HepG2 (cell line): ENCODE data around the gene UTS2R. TPM values are rescaled to one million over a fixed set of nuclear protein-coding genes. Genes with fewer than 3 reads are reported as not detected.
A peak's percentile ranks its signal among the peaks of the same experiment; 100 is the strongest.

ENCODE experiments used
- FOXO1 ChIP-seq: sonication (generic); formaldehyde crosslinking; IDR thresholded peaks from 2 replicates; pipeline ENCODE4 v1.4.0; 2020; ENCODE audit warnings: missing genetic modification reagents
- PBX2 ChIP-seq: IDR thresholded peaks from 2 replicates; pipeline ENCODE4 v1.6.1; 2016; ENCODE audit warnings: control low read depth
- RAD21 ChIP-seq: fragments of 450-650 bp; formaldehyde crosslinking; IDR thresholded peaks from 2 replicates; pipeline ENCODE4 v1.5.0; 2020; ENCODE audit warnings: mild to moderate bottlenecking
- SKI ChIP-seq: fragments of 450-650 bp; IDR thresholded peaks from one replicate; pipeline ENCODE4 v1.6.1; 2018; ENCODE audit warnings: mild to moderate bottlenecking; ENCODE audit not compliant: partially characterized antibody
- TMF1 ChIP-seq: sonication (generic); formaldehyde crosslinking; IDR thresholded peaks from 2 replicates; pipeline ENCODE4 v1.8.1; 2022; ENCODE audit warnings: low read depth, missing genetic modification reagents
- ZBTB3 ChIP-seq: sonication (generic); formaldehyde crosslinking; IDR thresholded peaks from 2 replicates; pipeline ENCODE4 v1.4.0; 2020; ENCODE audit warnings: low read depth, mild to moderate bottlenecking, moderate library complexity, missing genetic modification reagents, borderline replicate concordance
- ZBTB37 ChIP-seq: sonication (generic); formaldehyde crosslinking; IDR thresholded peaks from 2 replicates; pipeline ENCODE4 v1.4.0; 2020; ENCODE audit warnings: mild to moderate bottlenecking, missing genetic modification reagents
- ZKSCAN5 ChIP-seq: sonication (generic); formaldehyde crosslinking; IDR thresholded peaks from 2 replicates; pipeline ENCODE4 v1.5.1; 2020; ENCODE audit warnings: mild to moderate bottlenecking, missing genetic modification reagents
- ZNF33B ChIP-seq: sonication (generic); formaldehyde crosslinking; IDR thresholded peaks from 2 replicates; pipeline ENCODE4 v1.5.1; 2020; ENCODE audit warnings: mild to moderate bottlenecking, missing genetic modification reagents
- ZNF512B ChIP-seq: sonication (generic); formaldehyde crosslinking; IDR thresholded peaks from 2 replicates; pipeline ENCODE4 v1.5.1; 2020; ENCODE audit warnings: missing genetic modification reagents, mild to moderate bottlenecking, borderline replicate concordance
- ZNF605 ChIP-seq: sonication (generic); formaldehyde crosslinking; IDR thresholded peaks from 2 replicates; pipeline ENCODE4 v1.8.0; 2022; ENCODE audit warnings: mild to moderate bottlenecking, missing genetic modification reagents
- ZNF746 ChIP-seq: sonication (generic); formaldehyde crosslinking; IDR thresholded peaks from 2 replicates; pipeline ENCODE4 v1.8.0; 2022; ENCODE audit warnings: mild to moderate bottlenecking, missing genetic modification reagents
- polyA plus RNA-seq, 8 experiments: library from polyadenylated mRNA; depleted of rRNA in 3 of 8; stranded (reverse) in 7 of 8; unstranded in 1 of 8; fragments of >200 nt; fragmentation: Illumina TruSeq in 4 of 8; extraction: Trizol in 4 of 8; gene quantifications; 2 replicates each; pipeline versions ENCODE4 v1.2.1 to v1.2.3, GENCODE V29; 2011 to 2016; ENCODE audit warnings: low read depth in 4 of 8, missing spikeins in 1 of 8, mixed read lengths in 1 of 8; ENCODE audit not compliant: insufficient read depth in 1 of 8
- total RNA-seq, 5 experiments: library from RNA; depleted of rRNA; stranded (reverse); fragments of >200 nt; fragmentation: Illumina TruSeq; extraction: Trizol; gene quantifications; 2 replicates each; pipeline ENCODE4 v1.2.3, GENCODE V29; 2016; ENCODE audit warnings: low read depth in 1 of 5
- TF ChIP-seq, protein P1 (sequence below): IDR thresholded peaks from 2 replicates; pipeline ENCODE4 v1.6.1; 2018; ENCODE audit warnings: missing genetic modification reagents, mild to moderate bottlenecking, missing compliant biosample characterization
- TF ChIP-seq, protein P2 (sequence below): IDR thresholded peaks from 2 replicates; pipeline ENCODE4 v1.6.1; 2016; ENCODE audit warnings: low read depth, control low read depth
- TF ChIP-seq, protein P3 (sequence below): sonication (generic); formaldehyde crosslinking; IDR thresholded peaks from 2 replicates; pipeline ENCODE4 v1.5.0; 2020; ENCODE audit warnings: missing genetic modification reagents, mild to moderate bottlenecking, borderline replicate concordance
- TF ChIP-seq, protein P4 (sequence below): sonication (generic); formaldehyde crosslinking; IDR thresholded peaks from 2 replicates; pipeline ENCODE4 v1.4.0; 2020; ENCODE audit warnings: mild to moderate bottlenecking, missing genetic modification reagents

The UTS2R gene
- total and polyA plus RNA-seq, 2 of the 13 experiments (the other 11 are each of a cell fraction or from before 2014, with no cell fraction given) = 0.13 to 0.15 TPM

DNA sequence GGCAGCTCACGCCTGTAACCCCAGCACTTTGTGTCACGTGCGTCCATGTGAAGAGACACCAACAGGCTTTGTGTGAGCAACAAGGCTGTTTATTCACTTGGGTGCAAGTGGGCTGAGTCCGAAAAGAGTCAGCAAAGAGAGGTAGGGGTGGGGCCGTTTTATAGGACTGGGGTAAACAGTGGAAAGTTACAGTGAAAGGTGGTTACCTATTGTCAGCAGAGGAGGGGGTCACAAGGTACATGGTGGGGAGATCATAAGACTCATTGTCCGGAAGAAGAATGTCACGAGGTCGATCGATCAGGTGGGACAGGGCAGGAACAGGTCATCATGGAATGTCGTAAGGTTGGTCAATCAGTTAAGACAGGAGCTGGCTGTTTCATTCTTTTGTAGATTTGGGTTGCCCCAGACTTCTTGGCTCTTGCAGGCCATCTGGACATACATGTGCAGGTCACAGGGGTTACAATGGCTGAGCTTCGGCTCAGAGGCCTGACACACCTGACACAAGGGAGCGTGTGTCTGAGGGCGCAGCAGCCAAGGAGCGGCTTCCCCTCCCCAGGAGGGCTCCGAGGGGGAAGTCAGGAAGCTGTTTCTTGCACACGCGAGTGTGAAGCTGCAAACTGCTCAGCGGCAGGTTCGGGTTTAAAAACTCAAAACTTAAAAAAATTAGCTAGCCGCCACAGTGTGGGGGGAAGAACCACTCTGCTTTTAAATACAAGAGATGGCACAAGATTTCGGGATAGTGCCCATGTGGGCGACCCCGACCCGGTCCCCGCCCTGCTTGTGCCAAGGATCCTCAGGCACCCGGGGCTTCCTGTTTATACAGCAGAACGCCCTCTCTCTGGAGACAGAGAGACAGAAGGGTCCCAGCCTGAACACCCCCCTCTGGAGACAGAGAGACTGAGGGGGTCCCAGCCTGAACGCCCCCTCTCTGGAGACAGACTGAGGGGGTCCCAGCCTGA is 24.9 kb upstream of the UTS2R start (continued):
- TF ChIP-seq, protein P1, sequence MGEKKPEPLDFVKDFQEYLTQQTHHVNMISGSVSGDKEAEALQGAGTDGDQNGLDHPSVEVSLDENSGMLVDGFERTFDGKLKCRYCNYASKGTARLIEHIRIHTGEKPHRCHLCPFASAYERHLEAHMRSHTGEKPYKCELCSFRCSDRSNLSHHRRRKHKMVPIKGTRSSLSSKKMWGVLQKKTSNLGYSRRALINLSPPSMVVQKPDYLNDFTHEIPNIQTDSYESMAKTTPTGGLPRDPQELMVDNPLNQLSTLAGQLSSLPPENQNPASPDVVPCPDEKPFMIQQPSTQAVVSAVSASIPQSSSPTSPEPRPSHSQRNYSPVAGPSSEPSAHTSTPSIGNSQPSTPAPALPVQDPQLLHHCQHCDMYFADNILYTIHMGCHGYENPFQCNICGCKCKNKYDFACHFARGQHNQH (CRISPR knock-in tag) = peak; percentile 94
- TF ChIP-seq PBX2 (CRISPR knock-in tag) (peak; percentile 51), ZKSCAN5 (CRISPR knock-in tag) (no peak), ZNF605 (CRISPR knock-in tag) (no peak; the same call in none of the 2 replicates), FOXO1 (CRISPR knock-in tag) (peak; percentile 98; the same call in 1 of the 2 replicates), ZBTB37 (CRISPR knock-in tag) (no peak), TMF1 (CRISPR knock-in tag) (no peak), SKI (peak; percentile 75), ZNF33B (CRISPR knock-in tag) (no peak), RAD21 (CRISPR knock-in tag) (peak; percentile 68), ZNF746 (CRISPR knock-in tag) (peak; percentile 98), ZBTB3 (peak; percentile 62; the same call in 1 of the 2 replicates), ZNF512B (peak; percentile 63; the same call in 1 of the 2 replicates)
- TF ChIP-seq, protein P2, sequence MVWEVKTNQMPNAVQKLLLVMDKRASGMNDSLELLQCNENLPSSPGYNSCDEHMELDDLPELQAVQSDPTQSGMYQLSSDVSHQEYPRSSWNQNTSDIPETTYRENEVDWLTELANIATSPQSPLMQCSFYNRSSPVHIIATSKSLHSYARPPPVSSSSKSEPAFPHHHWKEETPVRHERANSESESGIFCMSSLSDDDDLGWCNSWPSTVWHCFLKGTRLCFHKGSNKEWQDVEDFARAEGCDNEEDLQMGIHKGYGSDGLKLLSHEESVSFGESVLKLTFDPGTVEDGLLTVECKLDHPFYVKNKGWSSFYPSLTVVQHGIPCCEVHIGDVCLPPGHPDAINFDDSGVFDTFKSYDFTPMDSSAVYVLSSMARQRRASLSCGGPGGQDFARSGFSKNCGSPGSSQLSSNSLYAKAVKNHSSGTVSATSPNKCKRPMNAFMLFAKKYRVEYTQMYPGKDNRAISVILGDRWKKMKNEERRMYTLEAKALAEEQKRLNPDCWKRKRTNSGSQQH (CRISPR knock-in tag) = peak; percentile 87
- TF ChIP-seq, protein P3, sequence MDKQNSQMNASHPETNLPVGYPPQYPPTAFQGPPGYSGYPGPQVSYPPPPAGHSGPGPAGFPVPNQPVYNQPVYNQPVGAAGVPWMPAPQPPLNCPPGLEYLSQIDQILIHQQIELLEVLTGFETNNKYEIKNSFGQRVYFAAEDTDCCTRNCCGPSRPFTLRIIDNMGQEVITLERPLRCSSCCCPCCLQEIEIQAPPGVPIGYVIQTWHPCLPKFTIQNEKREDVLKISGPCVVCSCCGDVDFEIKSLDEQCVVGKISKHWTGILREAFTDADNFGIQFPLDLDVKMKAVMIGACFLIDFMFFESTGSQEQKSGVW = no peak
- TF ChIP-seq, protein P4, sequence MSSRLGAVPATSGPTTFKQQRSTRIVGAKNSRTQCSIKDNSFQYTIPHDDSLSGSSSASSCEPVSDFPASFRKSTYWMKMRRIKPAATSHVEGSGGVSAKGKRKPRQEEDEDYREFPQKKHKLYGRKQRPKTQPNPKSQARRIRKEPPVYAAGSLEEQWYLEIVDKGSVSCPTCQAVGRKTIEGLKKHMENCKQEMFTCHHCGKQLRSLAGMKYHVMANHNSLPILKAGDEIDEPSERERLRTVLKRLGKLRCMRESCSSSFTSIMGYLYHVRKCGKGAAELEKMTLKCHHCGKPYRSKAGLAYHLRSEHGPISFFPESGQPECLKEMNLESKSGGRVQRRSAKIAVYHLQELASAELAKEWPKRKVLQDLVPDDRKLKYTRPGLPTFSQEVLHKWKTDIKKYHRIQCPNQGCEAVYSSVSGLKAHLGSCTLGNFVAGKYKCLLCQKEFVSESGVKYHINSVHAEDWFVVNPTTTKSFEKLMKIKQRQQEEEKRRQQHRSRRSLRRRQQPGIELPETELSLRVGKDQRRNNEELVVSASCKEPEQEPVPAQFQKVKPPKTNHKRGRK (CRISPR knock-in tag) = no peak
